Thyroid gland (tissue), 4 donors: ENCODE results near the gene LDLRAD3. TPM values are rescaled to one million over a fixed set of nuclear protein-coding genes. Genes with fewer than 3 reads are reported as not detected.

Source experiments
- DNase-seq, 2 donors: peaks; one replicate each; pipeline ENCODE4 v3.0.0-alpha.2; 2019
- H3K27ac ChIP-seq, 3 donors: fragments of 200-600 bp; sonication (generic); 1 replicate in 2 of 3; 2 replicates in 1 of 3; pipeline ENCODE4 v1.5.1; 2016 to 2019; ENCODE audit warnings: mild to moderate bottlenecking in 1 of 3, moderate library complexity in 1 of 3
- H3K27me3 ChIP-seq: fragments of 200-600 bp; sonication (generic); one replicate; pipeline ENCODE4 v1.5.1; 2019
- H3K36me3 ChIP-seq, 2 donors: fragments of 200-600 bp; sonication (generic); one replicate each; pipeline ENCODE4 v1.5.1; 2016 to 2019
- H3K4me1 ChIP-seq, 2 donors: fragments of 200-600 bp; sonication (generic); one replicate each; pipeline ENCODE4 v1.5.1; 2017 to 2019
- H3K4me3 ChIP-seq, 3 donors: fragments of 200-600 bp; sonication (generic); replicated peaks in 1 of 3; 1 replicate in 2 of 3; 2 replicates in 1 of 3; pipeline ENCODE4 v1.5.1; 2016; ENCODE audit warnings: mild to moderate bottlenecking in 1 of 3
- H3K9me3 ChIP-seq: fragments of 200-600 bp; sonication (generic); one replicate; pipeline ENCODE4 v1.5.1; 2017
- CTCF ChIP-seq, 6 experiments: fragments of 200-600 bp in 3 of 6; fragments of 450-650 bp in 3 of 6; sonication (generic) in 3 of 6; IDR thresholded peaks; one replicate each; pipeline ENCODE4 v1.5.1; 2016 to 2019; ENCODE audit warnings: antibody characterized with exemption in 6 of 6, mild to moderate bottlenecking in 2 of 6, inconsistent platforms in 1 of 6, moderate library complexity in 1 of 6
- POLR2A ChIP-seq, 2 donors: fragments of 450-650 bp; IDR thresholded peaks; one replicate each; pipeline ENCODE4 v1.6.1; 2017; ENCODE audit warnings: antibody characterized with exemption in 2 of 2, mild to moderate bottlenecking in 2 of 2, moderate library complexity in 1 of 2
- WGBS, 2 donors: methylation state at CpG; one replicate each; pipeline ENCODE4 v1.1.5; 2017; 5-methylcytosine and 5-hydroxymethylcytosine counted together
- intact Hi-C: fragments of 100-400 bp; cut with DNase I; formaldehyde crosslinking; loops from one replicate; pipeline ENCODE4 v1.15.1; 2023
- total RNA-seq, 4 donors: library from RNA; depleted of rRNA; stranded (reverse); fragments of >200 nt; gene quantifications; one replicate each; pipeline ENCODE4 v1.2.3, GENCODE V29; 2016

The LDLRAD3 gene
- total RNA-seq, 4 donors from 2014 or later, result 3.6 to 9.3 (median 6.2) TPM

- Histone ChIP-seq H3K27ac (no peak overlapping the region), H3K4me3 (no peak overlapping the region), H3K4me1 (no peaks in the 10 kb centered on the region), H3K9me3 (no peaks in the 10 kb centered on the region), H3K27me3 (no peaks in the 10 kb centered on the region), H3K36me3 (no peaks in the 10 kb centered on the region)
- 57 to 60% methylated on average over 5 of the region's 5 CpGs for WGBS, 2 donors
- intact Hi-C loops, result no loop called here
- no peak for DNase-seq
- TF ChIP-seq POLR2A (IDR thresholded peaks at IDR 0.05) (no peak), CTCF (IDR thresholded peaks at IDR 0.05) (no peak)
Observed at GRCh38 chr11:36224209-36224882, 280.5 kb downstream of the LDLRAD3 start.

- no peaks in the 10 kb centered on the region for H3K36me3 ChIP-seq
- TF ChIP-seq CTCF (IDR thresholded peaks at IDR 0.05) (no peak), POLR2A (IDR thresholded peaks at IDR 0.05) (no peak)
- H3K4me3 ChIP-seq, result no peak overlapping the region
- intact Hi-C loops, result no loop called here
- no peak for DNase-seq
- H3K27ac ChIP-seq, result no peak overlapping the region
- WGBS, 2 donors, result 96 to 98% methylated on average over 15 of the region's 15 CpGs
- no peaks in the 10 kb centered on the region for H3K9me3 ChIP-seq
- H3K4me1 ChIP-seq, result no peaks in the 10 kb centered on the region
- no peaks in the 10 kb centered on the region for H3K27me3 ChIP-seq
Observed at GRCh38 chr11:36227044-36227443, 283.2 kb downstream of the LDLRAD3 start.

GRCh38 chr11:36228689-36229088 is 284.8 kb downstream of the LDLRAD3 start:
- H3K27ac ChIP-seq, result no peak overlapping the region
- DNase-seq, result no peak
- TF ChIP-seq POLR2A (IDR thresholded peaks at IDR 0.05) (no peak), CTCF (IDR thresholded peaks at IDR 0.05) (no peak)
- WGBS, 2 donors, result 82 to 93% methylated on average over 8 of the region's 8 CpGs
- intact Hi-C loops, result no loop called here
- no peaks in the 10 kb centered on the region for H3K36me3 ChIP-seq
- no peaks in the 10 kb centered on the region for H3K9me3 ChIP-seq
- no peak overlapping the region for H3K4me3 ChIP-seq
- H3K4me1 ChIP-seq, result no peaks in the 10 kb centered on the region
- no peaks in the 10 kb centered on the region for H3K27me3 ChIP-seq

GRCh38 chr11:36229091-36229705 is 285.3 kb downstream of the LDLRAD3 start:
- no peaks in the 10 kb centered on the region for H3K27me3 ChIP-seq
- DNase-seq, result no peak
- TF ChIP-seq CTCF (IDR thresholded peaks at IDR 0.05) (no peak), POLR2A (IDR thresholded peaks at IDR 0.05) (no peak)
- H3K4me3 ChIP-seq, result no peak overlapping the region
- no peaks in the 10 kb centered on the region for H3K4me1 ChIP-seq
- H3K27ac ChIP-seq, result no peak overlapping the region
- no peaks in the 10 kb centered on the region for H3K9me3 ChIP-seq
- intact Hi-C loops, result no loop called here
- H3K36me3 ChIP-seq, result no peaks in the 10 kb centered on the region
- WGBS, 2 donors, result 87 to 97% methylated on average over 8 to 12 of the region's 12 CpGs
